SHP77 (cell line): ENCODE data around the gene FGF9.

Experiments used
- DNase-seq, 2 experiments: peaks; one replicate each; lab custom pipeline; 2025; lab: John Stamatoyannopoulos, UW

FGF9 gene

GRCh38 chr13:21710163-21710562, 39.3 kb downstream of the FGF9 start:
- DNase-seq, result no peak

GRCh38 chr13:21717817-21718216, 46.9 kb downstream of the FGF9 start:
- no peak for DNase-seq

GRCh38 chr13:21719463-21719862, 48.6 kb downstream of the FGF9 start:
- DNase-seq, result no peak

- no peak for DNase-seq
Observed at GRCh38 chr13:21723807-21724505, 53.1 kb downstream of the FGF9 start.

GRCh38 chr13:21730186-21730880, 59.5 kb downstream of the FGF9 start:
- DNase-seq, result no peak

GRCh38 chr13:21733475-21734263, 62.8 kb downstream of the FGF9 start:
- DNase-seq, result no peak

- DNase-seq, result no peak
Observed at GRCh38 chr13:21734961-21735360, 64.1 kb downstream of the FGF9 start.

- peak; percentile 23 to 44 for DNase-seq
Observed at GRCh38 chr13:21735701-21736401, 65.0 kb downstream of the FGF9 start.

GRCh38 chr13:21736926-21737325, 66.1 kb downstream of the FGF9 start:
- DNase-seq, result no peak

- peak; percentile 68 to 79 for DNase-seq
Observed at GRCh38 chr13:21738630-21739029, 67.8 kb downstream of the FGF9 start.

GRCh38 chr13:21739771-21740170, 68.9 kb downstream of the FGF9 start:
- DNase-seq, result peak; percentile 47 to 49

- no peak for DNase-seq
Observed at GRCh38 chr13:21741396-21741979, 70.6 kb downstream of the FGF9 start.

- no peak for DNase-seq
Observed at GRCh38 chr13:21742096-21742495, 71.2 kb downstream of the FGF9 start.

- DNase-seq, result no peak
Observed at GRCh38 chr13:21744149-21744548, 73.3 kb downstream of the FGF9 start.

- no peak for DNase-seq
Observed at GRCh38 chr13:21745307-21745706, 74.4 kb downstream of the FGF9 start.

GRCh38 chr13:21747456-21747855, 76.6 kb downstream of the FGF9 start:
- no peak for DNase-seq

GRCh38 chr13:21748166-21748565, 77.3 kb downstream of the FGF9 start:
- DNase-seq, result no peak

- no peak for DNase-seq
Observed at GRCh38 chr13:21749410-21749809, 78.5 kb downstream of the FGF9 start.

GRCh38 chr13:21752501-21752900, 81.6 kb downstream of the FGF9 start:
- DNase-seq, result no peak

- DNase-seq, result no peak
Observed at GRCh38 chr13:21753117-21753729, 82.3 kb downstream of the FGF9 start.
